HEK293T (cell line): ENCODE measurements around the gene ARL6IP6.

Experiments used
- CTBP1 ChIP-seq: fragments of 450-650 bp; IDR thresholded peaks from 2 replicates; pipeline ENCODE4 v1.6.1; 2016; ENCODE audit warnings: borderline replicate concordance
- FOXM1 ChIP-seq: fragments of 450-650 bp; IDR thresholded peaks from 2 replicates; pipeline ENCODE4 v1.6.1; 2017; ENCODE audit warnings: mild to moderate bottlenecking, borderline replicate concordance
- L3MBTL2 ChIP-seq: fragments of 450-650 bp; conservative IDR thresholded peaks from 2 replicates; pipeline ENCODE4 v1.6.1; 2016; ENCODE audit warnings: mild to moderate bottlenecking

DNA sequence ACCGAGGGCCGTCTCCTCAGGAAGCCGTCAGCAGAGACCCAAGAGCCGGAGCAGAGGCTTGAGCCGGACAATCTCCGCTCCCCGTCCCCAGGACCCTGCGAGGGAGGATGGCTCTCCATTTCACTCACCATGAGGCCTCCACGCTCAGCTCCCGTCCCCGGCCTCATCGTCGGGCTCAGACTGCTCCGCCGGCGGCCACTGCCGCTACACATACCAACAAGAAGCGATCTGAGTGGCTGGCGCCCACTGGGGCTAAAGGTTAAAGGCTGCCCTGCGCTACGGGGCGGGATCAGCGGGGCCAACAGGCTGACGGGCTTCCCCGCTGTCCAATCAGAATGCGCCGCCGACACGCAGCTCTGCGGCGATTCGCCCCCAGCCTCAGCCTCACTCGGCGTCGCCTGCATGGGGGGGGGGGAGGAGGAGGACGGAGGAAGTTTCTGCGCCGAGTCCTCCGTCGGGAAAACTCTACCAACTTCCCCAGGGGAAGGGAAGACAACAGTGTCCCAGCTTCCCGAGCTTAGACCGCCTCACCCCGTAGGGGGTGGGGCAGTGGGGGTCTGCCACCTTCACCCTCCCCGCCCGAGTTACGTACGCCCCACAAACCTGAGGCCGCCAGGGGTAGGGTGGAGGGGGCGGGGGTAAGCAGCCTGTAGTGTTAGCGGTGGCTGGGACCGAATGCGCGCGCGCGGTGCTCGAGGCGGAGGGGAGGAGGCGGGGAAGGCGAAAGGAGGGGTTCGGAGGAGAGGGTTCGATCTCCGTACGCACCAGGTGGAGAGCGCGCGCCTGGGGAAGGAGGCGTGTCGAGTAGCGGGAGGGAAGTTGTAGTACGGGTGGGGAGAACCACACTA is 968 bp upstream of the ARL6IP6 start, which contains the start of gene PRPF40A:
- TF ChIP-seq CTBP1, result no peak
- peak; percentile 29; the same call in 1 of the 2 replicates for TF ChIP-seq FOXM1
- peak; percentile 13; the same call in 1 of the 2 replicates for TF ChIP-seq L3MBTL2
